GM12801 (cell line): ENCODE measurements around the gene RAB18.

ENCODE experiments used
- TF ChIP-seq, protein P1 (sequence below): IDR thresholded peaks from one replicate; pipeline ENCODE4 v1.5.1; 2011; ENCODE audit warnings: control low read depth; ENCODE audit not compliant: insufficient read length; ENCODE audit errors: extremely low read depth

The RAB18 gene

DNA sequence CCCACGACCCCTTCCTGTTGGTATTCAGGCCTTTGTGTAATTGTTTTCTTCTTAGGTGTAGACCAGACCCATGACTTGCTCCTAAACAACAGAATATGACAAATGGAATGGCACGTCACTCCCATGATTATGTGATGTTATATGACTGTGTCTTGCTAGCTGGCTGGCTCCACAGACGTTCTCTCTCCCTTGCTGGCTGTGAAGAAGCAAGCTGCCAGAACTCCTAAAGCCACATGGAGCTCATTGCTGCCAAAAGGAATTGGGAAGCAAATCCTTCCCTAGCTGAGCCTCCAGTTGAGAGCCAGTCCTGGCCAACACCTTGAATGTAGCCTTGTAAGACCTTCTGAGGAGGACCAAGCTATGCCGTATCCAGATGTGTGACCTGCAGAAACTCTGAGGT lies 74.2 kb downstream of the RAB18 start:
- TF ChIP-seq, protein P1, sequence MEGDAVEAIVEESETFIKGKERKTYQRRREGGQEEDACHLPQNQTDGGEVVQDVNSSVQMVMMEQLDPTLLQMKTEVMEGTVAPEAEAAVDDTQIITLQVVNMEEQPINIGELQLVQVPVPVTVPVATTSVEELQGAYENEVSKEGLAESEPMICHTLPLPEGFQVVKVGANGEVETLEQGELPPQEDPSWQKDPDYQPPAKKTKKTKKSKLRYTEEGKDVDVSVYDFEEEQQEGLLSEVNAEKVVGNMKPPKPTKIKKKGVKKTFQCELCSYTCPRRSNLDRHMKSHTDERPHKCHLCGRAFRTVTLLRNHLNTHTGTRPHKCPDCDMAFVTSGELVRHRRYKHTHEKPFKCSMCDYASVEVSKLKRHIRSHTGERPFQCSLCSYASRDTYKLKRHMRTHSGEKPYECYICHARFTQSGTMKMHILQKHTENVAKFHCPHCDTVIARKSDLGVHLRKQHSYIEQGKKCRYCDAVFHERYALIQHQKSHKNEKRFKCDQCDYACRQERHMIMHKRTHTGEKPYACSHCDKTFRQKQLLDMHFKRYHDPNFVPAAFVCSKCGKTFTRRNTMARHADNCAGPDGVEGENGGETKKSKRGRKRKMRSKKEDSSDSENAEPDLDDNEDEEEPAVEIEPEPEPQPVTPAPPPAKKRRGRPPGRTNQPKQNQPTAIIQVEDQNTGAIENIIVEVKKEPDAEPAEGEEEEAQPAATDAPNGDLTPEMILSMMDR: no peak

DNA sequence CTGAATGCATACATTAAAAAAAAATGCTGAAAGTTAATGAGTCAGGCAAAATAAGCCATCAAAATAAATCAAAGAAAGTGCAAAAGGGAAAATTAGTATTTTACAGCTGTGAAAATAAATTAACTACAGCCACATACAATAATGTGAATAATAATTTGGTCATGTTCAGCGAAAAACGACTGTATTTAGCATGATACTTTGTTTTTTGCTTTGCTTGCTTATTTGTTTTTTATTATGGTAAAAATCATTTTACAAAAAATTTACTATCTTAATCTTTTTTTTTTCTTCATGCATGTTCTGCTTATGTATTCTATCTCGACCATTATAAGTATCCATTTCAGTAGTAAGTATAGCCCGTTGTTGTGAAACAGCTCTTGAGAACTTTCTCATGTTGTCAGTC lies 77.1 kb downstream of the RAB18 start:
- TF ChIP-seq, protein P1: no peak

DNA sequence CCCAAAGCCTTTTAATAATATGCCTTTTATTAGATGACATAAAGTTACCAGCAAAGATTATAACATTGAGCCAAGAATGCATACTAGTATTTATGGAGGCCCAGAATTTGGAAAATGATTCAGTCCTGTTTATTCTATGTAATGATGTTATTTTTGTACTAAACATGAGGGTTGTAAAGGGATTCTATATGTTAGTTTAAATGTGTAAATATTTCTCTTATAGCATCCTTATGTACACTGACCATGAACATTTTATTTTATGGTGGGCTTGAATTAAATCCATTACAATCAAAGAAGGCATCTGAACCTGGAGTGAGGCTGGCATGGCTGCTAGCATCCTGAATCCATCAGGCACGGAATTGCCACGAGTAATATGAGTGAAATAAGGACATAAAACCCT lies 80.2 kb downstream of the RAB18 start:
- TF ChIP-seq, protein P1: no peak
